Activated effector memory CD4-positive, alpha-beta T cell treated with Interleukin-2 at 50 U/mL for 16 hours (primary cell): ENCODE results near the gene SERPINH1.

ENCODE experiments used
- DNase-seq: peaks from one replicate; pipeline ENCODE4 v3.0.0-alpha.2; 2020

SERPINH1 gene

GRCh38 chr11:75533896-75534258 is 28.2 kb upstream of the SERPINH1 start:
- no peak for DNase-seq

GRCh38 chr11:75534259-75535069 is 27.6 kb upstream of the SERPINH1 start:
- no peak for DNase-seq

GRCh38 chr11:75535071-75535470 is 27.0 kb upstream of the SERPINH1 start:
- DNase-seq = no peak

DNA sequence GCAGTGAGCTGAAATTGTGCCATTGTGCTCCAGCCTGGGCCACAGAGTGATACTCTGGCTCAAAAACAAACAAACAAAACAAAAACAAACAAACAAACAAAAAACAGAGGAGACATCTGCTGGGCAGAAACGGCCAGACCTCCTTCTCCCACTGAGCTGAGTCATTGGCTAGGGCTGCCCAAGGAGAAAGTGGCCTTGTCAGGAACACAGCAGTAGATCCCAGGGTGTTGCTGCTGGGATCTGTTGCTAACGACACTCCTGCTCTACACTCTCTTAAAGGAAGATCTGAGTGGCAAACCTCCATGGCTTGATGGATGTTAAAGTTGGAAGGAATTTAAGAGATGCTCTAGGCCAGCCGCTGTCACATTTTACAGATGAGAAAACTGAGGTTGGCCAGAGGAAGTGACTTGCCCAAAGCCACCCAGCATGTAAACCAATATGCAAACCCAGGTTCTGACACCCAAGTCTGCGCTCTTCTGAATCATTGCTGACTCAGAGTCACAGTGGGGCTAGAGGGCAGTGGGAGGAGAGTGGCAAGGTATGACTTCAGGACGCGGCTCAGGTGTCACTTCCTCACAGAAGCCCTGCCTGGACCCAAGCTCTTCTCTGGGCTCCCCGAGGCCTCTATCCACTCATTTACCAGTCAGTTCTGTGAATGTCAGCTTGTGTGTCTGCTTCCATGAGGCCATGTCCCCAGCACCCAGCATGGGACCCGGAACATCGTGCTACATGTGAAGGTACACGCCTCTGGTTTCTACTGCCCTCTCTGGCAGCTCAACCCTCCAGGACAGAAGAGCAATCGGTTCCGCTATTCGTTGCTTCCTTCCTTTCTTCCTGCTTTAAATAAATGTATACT is 25.0 kb upstream of the SERPINH1 start:
- DNase-seq = peak; percentile 14

GRCh38 chr11:75537740-75538139 is 24.3 kb upstream of the SERPINH1 start:
- no peak for DNase-seq

DNA sequence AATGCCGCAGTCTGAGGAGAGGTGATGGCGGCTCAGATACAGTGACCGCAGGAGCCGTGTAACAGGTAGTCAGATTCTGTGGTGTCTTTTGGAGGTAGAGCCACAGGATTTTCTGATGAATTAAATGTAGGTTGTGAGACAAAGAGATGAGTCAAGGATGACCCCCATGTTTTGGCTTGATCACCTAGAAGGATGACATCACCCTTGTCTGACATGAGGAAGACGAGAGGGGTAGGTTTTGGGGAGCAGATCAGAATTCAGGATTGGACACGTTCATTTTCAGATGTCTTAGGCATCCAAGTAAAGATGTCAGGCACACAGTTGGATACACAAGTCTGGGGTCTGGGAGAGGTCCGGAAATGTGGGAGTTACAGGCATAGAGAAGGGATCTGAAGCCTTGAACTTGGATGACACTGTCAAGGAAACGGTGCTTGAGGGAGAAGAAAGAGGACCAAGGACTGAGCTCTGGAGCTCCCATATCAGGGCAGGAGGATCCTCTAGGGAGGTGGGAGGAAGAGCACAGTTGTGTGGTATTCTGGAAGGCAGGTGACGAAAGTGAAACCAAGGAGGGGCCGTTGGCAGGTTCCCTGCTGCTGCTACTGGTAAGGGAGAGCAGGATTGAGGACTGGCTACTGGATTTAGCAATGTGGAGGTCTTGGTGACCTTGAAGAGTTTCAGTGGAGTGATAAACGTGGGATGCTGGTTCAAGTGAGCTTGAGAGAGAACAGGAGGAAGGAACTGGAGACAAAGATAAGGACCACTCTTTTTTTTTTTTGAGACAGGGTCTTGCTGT is 23.7 kb upstream of the SERPINH1 start:
- DNase-seq = no peak

GRCh38 chr11:75539459-75540334 is 22.4 kb upstream of the SERPINH1 start:
- no peak for DNase-seq

DNA sequence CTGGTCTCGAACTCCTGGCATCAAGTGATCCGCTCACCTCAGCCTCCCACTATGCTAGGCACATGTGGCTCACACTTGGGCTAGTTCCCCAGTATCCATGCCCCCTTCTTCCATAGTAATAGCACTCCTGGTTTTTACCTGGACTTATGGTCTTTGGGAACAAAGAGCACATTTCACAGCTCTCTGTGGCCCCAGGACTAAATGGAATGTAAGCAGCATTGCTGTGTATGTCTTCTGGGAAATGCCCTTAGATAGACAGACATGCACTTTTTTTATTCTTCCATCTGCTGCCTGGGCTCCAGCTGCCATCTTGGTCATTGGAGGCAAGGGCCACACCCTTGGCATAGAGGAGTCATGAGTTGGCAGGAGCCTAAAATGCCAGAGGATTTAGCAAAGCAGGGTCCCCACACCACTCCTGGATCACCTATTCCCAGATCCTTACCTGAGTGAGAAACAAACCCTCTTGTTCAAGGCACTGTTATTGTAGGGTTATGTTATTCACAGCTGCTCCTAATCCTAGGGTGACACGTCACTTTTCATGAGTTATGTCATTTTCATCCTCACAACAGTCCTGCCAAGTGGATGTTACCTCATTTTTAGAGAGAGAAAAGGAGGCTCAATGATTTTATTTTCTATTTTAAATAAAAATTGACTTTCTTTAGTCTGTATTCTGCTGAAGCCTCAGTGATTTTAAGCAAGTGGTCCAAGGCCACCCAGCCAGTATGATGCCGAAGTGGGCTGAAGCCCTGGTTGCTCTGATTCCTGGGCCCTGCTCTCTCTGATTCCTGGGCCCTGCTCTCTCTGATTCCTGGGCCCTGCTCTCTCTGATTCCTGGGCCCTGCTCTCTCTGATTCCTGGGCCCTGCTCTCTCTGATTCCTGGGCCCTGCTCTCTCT is 20.6 kb upstream of the SERPINH1 start:
- no peak for DNase-seq

DNA sequence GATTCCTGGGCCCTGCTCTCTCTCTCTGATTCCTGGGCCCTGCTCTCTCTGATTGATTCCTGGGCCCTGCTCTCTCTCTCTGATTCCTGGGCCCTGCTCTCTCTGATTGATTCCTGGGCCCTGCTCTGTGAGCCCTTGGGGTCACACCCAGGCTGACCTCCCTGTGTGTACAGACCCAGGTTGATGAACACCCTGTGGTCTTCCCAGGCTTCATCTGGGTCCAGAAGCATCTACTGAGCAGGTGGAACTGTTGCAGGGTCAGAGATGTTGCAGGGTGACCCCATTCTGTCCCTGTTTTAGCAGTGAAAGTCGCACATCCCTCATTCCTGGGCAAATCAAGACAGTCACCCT is 20.0 kb upstream of the SERPINH1 start:
- no peak for DNase-seq

DNA sequence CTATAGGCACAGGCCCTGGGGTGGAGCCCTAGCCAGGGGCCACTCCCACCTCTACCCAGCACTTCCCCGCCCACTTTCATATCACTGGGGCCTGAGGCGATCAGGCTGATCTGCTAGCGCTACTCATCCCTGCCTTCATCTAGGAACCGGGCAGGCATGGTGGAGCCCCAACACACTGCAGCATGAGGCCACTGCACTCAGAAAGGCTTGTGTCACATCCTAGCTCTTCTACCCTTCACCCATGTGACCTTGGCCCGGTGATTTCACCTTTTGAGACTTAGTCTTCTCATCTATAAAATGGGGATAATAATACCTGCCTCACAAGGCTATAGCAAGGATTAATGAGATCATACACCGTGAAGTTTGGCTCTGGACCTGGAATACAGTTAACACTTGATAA is 18.2 kb upstream of the SERPINH1 start:
- DNase-seq = no peak

- DNase-seq = no peak
Measured at GRCh38 chr11:75547177-75547576, 14.9 kb upstream of the SERPINH1 start.

GRCh38 chr11:75547617-75548058 is 14.4 kb upstream of the SERPINH1 start:
- no peak for DNase-seq

GRCh38 chr11:75548595-75549272 is 13.3 kb upstream of the SERPINH1 start:
- DNase-seq = no peak

DNA sequence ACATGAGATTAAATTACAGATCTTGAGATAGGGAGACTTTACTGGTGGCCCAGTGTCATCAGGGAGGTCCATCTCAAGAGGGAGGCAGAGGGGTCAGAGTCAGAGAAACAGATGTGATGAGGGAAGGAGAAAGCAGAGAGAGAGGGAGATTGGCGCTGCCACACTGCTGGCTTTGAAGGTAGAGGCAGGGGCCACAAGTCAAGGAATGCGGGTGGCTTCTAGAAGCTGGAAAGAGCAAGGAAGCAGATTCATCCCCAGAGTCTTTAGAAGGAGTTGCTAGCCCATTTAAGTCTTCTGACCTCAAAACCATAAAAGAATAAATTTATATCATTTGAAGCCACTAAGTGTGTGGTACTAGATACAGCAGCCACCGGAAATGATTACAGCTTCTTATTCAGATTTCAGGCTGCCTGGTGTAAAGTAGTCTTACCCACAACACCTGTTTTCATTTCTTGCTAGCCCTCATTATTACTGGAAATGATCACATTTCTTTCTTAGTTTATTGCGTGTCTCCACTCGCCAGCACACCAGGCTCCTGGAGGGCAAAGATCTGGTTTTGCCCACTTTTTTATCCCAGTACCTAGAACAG is 12.6 kb upstream of the SERPINH1 start:
- DNase-seq = no peak

DNA sequence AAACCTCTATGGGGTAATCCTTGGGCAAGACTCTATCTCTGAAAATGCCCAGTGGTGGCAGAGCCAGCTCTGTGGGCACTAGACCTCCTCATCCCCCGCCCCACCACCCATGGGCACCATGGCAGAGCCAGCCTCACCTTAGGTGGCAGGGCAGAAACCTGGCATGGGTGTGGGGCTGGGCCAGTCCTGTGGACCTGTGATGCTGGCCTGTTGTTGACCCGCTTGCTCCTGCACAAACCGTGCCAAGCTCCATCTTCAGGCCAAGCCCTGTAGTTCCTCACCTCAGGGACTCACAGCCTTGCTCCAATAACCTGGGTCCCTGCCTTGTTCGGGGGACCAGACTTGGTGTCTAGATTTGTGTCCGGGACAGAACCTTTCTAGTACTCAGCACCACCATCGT is 8.9 kb upstream of the SERPINH1 start:
- DNase-seq = no peak

DNA sequence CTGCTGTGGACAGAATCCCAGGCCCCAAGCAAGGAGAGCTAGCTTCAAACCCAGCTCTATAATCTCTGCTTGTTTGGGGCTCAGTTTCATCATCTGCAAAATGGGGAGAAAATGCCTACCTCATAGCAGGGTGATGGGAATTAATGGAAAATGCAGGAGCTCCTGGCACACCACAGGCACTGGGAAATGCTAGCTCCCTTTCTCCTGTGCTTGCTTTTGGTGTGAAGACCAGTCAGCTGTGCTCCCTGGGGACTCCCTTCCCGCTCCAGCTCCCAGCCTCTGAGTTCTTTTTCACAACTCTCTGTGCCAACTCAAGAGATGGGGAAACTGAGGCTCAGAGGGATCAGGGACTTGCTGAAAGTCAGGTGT is 8.2 kb upstream of the SERPINH1 start:
- no peak for DNase-seq

DNA sequence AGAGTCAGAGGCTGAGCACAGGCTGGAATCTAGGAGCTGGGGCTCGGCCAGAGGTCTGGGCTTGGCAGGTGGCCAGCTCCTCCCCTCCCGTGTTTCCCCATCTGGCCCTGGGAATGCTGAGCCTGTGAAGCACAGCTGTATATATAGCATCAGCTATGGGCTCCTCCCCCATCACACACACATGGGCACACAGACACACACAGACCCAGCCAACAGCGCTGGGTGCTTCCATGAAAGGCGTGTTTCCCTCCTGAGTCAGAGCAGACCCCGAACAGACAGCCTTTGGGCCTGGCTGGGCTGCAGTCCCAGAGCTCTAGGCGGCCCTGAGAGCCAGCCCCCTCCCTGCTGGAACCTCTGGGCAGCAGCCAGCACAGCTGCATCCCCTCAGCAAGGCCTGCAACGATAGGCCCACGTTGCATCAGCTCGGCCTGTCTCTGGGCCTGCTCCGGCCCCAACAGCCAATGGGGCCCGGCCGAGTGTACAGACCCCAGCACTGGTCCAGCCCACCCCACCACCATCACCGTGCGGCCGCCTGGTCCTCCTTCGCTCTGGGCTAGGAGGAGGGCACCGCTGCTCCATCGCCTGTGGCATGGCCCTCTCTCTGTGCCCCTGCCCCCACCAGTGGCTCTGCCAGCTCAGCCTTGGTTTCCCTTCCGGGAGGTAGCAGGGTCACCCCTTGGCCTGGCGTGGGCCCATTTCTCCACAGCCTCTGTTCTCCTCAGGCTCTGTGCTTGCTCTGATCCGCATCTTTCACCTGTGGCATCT is 7.6 kb upstream of the SERPINH1 start:
- DNase-seq = no peak

DNA sequence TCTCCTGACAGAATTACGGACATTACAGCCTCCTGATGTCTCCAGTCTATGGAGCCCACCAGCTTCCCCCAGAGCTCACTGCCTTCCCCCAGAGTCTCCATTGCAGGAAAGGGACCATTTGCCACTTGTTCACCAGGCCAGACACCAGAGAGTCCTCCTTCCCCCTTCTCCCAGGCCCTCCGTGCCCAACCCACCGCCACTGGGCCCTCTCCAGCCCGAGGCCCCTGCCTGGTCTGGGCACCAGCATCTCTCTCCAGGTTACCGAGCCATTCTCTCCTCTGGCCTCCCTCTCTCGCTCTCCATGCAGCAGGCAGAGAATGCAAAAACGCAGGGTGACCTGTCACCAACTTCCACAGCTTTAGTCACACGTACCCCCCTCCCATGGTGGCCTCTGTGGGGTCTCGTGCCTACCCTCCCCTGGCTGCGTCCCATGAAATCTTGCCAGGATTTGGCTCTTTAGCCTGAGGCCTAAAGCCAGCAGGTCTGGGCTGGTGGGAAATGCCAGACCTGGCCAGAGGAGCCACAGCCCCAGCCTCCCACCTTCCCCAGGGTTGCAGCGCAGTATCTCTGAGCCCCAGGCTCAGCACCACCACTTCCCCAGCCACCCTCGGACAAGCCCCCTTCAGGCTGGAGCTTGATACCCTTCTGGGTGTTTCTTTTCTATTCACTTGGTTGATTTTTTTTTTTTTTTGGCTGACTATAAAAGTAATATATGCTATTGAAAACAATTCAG is 6.8 kb upstream of the SERPINH1 start:
- DNase-seq = no peak

GRCh38 chr11:75556275-75556674 is 5.8 kb upstream of the SERPINH1 start:
- no peak for DNase-seq
